Measurements from ENCODE around the gene TUT7.

GRCh38 chr9:86288499-86289198, 65.6 kb downstream of the TUT7 start:
- TF ChIP-seq POLR2A (IDR thresholded peaks at IDR 0.05) = no peak
- TF ChIP-seq CTCF (IDR thresholded peaks at IDR 0.05 in 4 of 5, conservative IDR thresholded peaks at IDR 0.05 in 1 of 5) = no peak
